ENCODE measurements around the gene YY1AP1.
A peak's percentile ranks its signal among the peaks of the same experiment; 100 is the strongest.
"Not testable (repeated sequence)": the region's sequence is repeated elsewhere in the genome, so short reads cannot be mapped to it uniquely, and the experiment has no call there.

The YY1AP1 gene

GRCh38 chr1:155688324-155689080 is at the start of gene YY1AP1:
Gene YY1AP1 (minus strand): TSS chr1:155688774. CDS start chr1:155680436, 8,338 bp downstream.
- peak; percentile 91 for DNase-seq

- no peak for DNase-seq
These were observed 40.7 kb upstream of the YY1AP1 start for GRCh38 chr1:155729031-155729898.

GRCh38 chr1:155725142-155725541 is 36.6 kb upstream of the YY1AP1 start:
- no peak for DNase-seq

- no peak for DNase-seq
These were observed 31.1 kb upstream of the YY1AP1 start for GRCh38 chr1:155719703-155720102.

GRCh38 chr1:155718524-155719115 is 30.0 kb upstream of the YY1AP1 start:
- DNase-seq: not testable (repeated sequence)

GRCh38 chr1:155717041-155717440 is 28.5 kb upstream of the YY1AP1 start:
- DNase-seq: no peak

- DNase-seq: no peak
These were observed 27.2 kb upstream of the YY1AP1 start for GRCh38 chr1:155715777-155716176.

GRCh38 chr1:155715056-155715455 is 26.5 kb upstream of the YY1AP1 start:
- not testable (repeated sequence) for DNase-seq

- no peak for DNase-seq
These were observed 24.5 kb upstream of the YY1AP1 start for GRCh38 chr1:155713075-155713474.

- not testable (repeated sequence) for DNase-seq
These were observed 24.1 kb upstream of the YY1AP1 start for GRCh38 chr1:155712636-155713035.

- DNase-seq: not testable (repeated sequence)
These were observed 22.9 kb upstream of the YY1AP1 start for GRCh38 chr1:155711457-155711856.

- no peak for DNase-seq
These were observed 20.8 kb upstream of the YY1AP1 start for GRCh38 chr1:155709391-155709790.

- DNase-seq: no peak
These were observed 17.6 kb upstream of the YY1AP1 start for GRCh38 chr1:155706139-155706538.

GRCh38 chr1:155704414-155704813 is 15.8 kb upstream of the YY1AP1 start:
- DNase-seq: not testable (repeated sequence)

GRCh38 chr1:155703216-155703615 is 14.6 kb upstream of the YY1AP1 start:
- no peak for DNase-seq

GRCh38 chr1:155701675-155702074 is 13.1 kb upstream of the YY1AP1 start:
- not testable (repeated sequence) for DNase-seq

GRCh38 chr1:155699062-155699461 is 10.5 kb upstream of the YY1AP1 start:
- DNase-seq: not testable (repeated sequence)

- no peak for DNase-seq
These were observed 9.9 kb upstream of the YY1AP1 start for GRCh38 chr1:155698382-155699038.

GRCh38 chr1:155697616-155698015 is 9.0 kb upstream of the YY1AP1 start:
- not testable (repeated sequence) for DNase-seq

- DNase-seq: no peak
These were observed 8.5 kb upstream of the YY1AP1 start for GRCh38 chr1:155697046-155697445.

GRCh38 chr1:155696524-155696923 is 8.0 kb upstream of the YY1AP1 start:
- no peak for DNase-seq

GRCh38 chr1:155695608-155696007 is 7.0 kb upstream of the YY1AP1 start:
- DNase-seq: no peak

GRCh38 chr1:155695072-155695471 is 6.5 kb upstream of the YY1AP1 start:
- no peak for DNase-seq

All from activated CD8-positive, alpha-beta memory T cell treated with anti-CD3 and anti-CD28 coated beads, Interleukin-2, amount 50 U/mL, for 48 hours (primary cell).